Stimulated activated CD4-positive, alpha-beta T cell treated with anti-CD3 and anti-CD28 coated beads, Interleukin-2, amount 100 ng/mL, for 24 hours (primary cell): Measurements from ENCODE around the gene ROM1.

ENCODE experiments used
- DNase-seq, 2 donors: peaks; one replicate each; pipeline ENCODE4 v3.0.0-alpha.2; 2020

The ROM1 gene

DNA sequence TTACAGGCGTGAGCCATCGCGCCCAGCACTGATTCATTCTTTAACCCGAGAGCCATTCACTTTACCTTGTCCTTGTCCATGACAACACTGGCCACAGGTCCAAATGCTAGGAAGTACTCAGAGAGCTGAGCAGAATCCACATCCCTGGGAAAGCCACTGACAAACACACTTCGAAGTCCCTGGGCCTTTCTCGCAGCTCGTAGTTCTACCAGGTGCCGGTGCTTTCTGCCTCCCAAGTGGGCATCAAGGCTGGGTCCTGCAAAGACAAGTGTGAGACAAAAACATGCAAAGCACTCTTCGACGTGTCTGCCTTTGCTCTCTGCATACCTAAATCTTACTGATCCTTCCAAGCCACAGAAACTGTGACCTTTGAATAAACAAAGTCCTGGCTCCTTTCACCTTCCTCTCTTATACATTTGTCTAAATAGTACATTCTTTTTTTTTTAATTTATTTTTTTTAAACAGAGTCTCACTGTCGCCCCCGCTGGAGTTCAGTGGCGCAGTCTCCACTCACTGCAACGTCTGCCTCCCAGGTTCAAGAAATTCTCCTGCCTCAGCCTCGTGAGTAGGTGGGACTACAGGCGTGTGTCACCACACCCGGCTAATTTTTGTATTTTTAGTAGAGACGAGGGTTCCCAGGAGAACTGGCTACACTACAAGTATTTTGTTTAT lies 24.0 kb upstream of the ROM1 start:
- DNase-seq = peak in 1 of 2 donors; percentile 38

- DNase-seq = peak; percentile 93 to 94
Measured at GRCh38 chr11:62591448-62592145, 21.5 kb upstream of the ROM1 start, which contains the start of gene TUT1. Gene TUT1 (minus strand): TSS chr11:62591523. CDS start chr11:62591485, 38 bp downstream.

GRCh38 chr11:62592146-62592815 lies 20.8 kb upstream of the ROM1 start:
- no peak for DNase-seq

GRCh38 chr11:62592989-62593421 lies 20.1 kb upstream of the ROM1 start:
- no peak for DNase-seq

- peak; percentile 82 to 83 for DNase-seq
Measured at GRCh38 chr11:62593434-62594044, 19.5 kb upstream of the ROM1 start.

GRCh38 chr11:62595124-62595523 lies 17.9 kb upstream of the ROM1 start:
- no peak for DNase-seq

DNA sequence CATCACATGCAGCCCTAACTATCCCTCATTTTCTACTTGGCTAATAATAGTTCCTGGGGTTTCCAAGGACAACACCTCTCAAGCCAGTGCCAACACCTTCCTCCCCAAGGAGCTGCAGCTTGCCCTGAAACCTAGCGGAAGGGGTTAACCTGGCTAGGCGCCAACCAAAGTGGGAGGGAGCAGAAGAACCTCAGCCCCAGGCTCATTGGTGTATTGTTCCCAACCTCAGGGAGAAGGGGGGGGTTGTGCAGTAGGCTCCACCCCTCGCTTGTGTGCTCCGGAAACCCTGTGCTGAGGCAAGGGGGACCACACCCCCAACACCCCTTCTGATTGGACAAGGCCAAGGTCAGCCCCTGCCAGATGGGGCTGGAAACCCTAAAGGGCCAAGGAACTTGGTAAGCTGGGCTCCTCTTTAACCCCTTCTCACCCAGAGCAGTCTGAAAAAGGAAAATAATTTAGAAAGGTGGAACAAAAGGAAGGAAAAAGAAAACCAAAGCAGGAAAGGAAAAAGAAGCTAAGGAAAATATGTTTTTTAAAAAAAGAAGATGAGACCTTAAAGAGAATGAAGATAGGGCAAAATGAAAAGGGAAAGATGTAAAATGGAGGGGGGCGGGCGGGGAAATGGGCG lies 13.9 kb upstream of the ROM1 start:
- DNase-seq = peak; percentile 93 to 96

DNA sequence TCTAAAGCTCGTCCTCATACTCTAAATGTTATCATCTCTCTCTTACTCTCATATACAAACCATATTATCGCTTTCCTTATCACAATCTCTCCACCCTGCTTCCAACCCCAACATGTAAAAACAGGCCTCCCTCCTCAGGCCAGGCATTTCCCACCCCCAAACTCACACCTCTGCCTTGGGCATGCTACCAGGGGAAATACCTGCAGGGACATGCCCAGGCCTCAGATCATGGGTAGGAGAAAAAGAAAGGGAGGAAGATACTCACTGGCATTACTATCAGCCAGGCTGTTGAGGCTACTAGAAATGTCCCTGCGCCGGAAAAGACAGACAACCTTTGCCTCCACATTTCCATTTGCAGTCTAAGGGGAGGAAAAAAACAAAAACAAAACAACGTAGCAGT lies 13.2 kb upstream of the ROM1 start:
- peak in 1 of 2 donors; percentile 34 for DNase-seq

GRCh38 chr11:62600367-62601121 lies 12.5 kb upstream of the ROM1 start:
- no peak for DNase-seq

DNA sequence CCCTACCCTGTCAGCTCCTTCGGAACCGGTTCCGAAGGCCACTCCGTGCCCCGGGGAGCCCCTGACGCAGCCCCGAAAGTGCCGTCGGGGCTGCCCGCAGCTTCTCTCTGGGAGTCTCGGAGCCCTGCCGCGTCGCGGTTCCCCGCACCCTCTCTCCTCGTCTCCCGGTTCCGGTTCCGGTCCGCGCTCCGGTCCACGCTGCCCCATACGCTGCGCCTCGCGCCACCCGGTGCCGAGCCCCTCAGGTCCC lies 12.0 kb upstream of the ROM1 start:
- peak; percentile 67 for DNase-seq

GRCh38 chr11:62601372-62602140 lies 11.5 kb upstream of the ROM1 start, which contains the start of gene MTA2:
Gene MTA2 (minus strand): TSS chr11:62601865. CDS start chr11:62601450, 415 bp downstream.
- peak; percentile 100 for DNase-seq

- peak in 1 of 2 donors; percentile 44 for DNase-seq
Measured at GRCh38 chr11:62602141-62603071, 10.7 kb upstream of the ROM1 start.

DNA sequence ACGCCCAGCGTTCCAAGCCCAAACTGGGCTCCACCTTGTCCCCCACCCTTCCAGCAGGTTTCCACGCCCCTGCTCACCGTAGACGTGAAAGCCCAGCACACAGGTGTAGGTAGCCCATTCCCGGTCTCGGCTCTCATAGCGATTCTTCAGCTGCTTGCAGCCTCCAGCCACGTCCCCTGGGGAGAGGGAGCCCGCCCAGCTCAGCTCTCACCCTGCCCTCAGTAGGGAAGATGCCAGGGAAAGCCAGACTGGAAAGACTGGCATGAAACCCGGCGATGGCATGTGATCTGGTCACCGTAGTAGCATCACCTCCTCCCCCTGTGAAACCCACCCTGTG lies 10.0 kb upstream of the ROM1 start:
- DNase-seq = no peak

DNA sequence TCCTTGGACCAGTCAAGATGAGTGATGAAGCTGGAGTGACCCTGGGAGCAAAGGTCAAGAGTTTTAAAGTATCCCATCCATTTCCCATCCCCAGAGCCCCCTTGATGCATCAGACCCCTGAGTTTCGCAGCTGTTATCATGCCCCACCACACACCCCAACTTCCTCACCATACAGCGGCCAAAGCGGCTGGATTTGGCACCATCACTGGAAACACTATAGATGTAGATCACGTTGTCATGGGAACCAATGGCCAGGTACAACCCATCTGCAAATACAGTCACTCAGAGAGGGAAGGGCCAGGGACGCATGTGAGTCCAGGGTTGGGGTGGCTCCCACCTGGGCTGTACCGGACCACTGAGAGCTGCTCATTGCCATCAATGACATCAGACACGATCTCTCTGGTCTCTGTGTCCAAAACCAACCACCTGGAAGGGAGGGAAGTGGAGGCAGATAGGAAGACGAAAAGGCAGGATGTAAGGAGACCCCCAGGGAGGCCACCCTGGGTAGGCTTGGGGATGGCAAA lies 9.2 kb upstream of the ROM1 start:
- DNase-seq = no peak

- no peak for DNase-seq
Measured at GRCh38 chr11:62604460-62605120, 8.5 kb upstream of the ROM1 start.

- DNase-seq = no peak
Measured at GRCh38 chr11:62605467-62605866, 7.6 kb upstream of the ROM1 start.

DNA sequence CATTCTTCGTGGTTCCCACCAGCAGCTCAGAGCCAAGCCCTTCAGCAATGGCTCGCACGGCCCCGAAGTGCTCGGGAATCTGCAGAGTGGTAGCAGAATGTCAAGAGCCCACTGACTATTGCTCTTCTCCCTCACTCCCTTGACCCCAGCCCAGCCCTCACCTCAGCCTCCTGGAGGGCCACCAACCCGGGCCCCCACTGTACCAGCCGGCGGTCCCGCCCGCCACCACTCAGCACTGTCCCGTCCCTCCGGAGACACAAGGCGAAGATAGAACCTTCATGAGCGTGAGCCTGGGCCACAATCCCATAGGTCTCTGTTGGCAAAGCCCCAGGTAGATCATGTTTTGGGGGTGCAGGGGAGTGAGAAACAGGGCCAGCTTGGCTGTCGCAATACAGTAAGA lies 7.2 kb upstream of the ROM1 start:
- DNase-seq = no peak

DNA sequence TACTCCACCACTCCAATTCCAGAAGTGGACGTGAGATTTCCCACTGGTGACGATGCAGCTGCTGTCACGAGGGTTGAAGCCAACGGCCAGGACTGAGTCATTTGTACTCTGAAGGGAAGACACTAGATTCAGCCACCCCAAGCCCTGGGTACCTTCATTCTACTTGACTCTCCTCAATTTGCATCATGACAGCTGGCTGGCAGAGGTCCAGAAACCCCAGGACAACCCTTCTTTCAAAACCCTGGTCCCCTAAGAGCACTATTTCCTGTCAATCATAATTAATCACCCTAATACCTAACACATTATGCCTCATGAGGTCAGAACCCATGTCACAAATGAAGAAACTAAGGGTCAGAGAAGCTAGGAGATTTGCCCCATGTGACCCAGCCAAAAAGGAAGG lies 5.3 kb upstream of the ROM1 start:
- DNase-seq = no peak

DNA sequence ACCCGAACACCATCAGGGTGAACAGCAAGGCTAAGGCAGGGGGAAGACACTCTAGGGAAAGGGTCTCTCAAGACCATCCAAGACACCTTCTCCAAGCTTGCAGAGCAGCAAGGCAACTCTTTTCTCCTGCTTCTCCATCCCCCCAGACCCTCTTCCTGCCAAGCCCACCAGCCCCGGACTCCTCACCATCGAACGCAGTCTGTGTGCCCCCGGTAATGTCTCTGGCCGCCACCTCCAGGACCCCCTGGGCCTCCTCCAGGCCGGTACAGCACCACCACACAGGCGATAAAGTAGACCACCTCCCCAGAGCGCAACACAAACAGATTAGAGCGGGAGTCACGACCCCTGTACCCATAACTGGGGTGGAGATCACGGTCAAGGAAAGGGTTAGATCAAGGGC lies 4.3 kb upstream of the ROM1 start:
- no peak for DNase-seq

- no peak for DNase-seq
Measured at GRCh38 chr11:62610403-62610802, 2.7 kb upstream of the ROM1 start.
